OCI-LY7 (cell line): ENCODE results near the gene ASPDH. TPM values are rescaled to one million over a fixed set of nuclear protein-coding genes. Genes with fewer than 3 reads are reported as not detected.

ENCODE experiments used
- Bru-seq: library from RNA; stranded (reverse); fragments of 400-500 nt; gene quantifications from one replicate; lab custom pipeline; 2021; lab: Mats Ljungman, UMichigan
- BruChase-seq, 2 experiments: library from RNA; stranded (reverse); fragments of 400-500 nt; gene quantifications; one replicate each; lab custom pipeline; 2021; lab: Mats Ljungman, UMichigan
- BruUV-seq: library from RNA; stranded (reverse); fragments of 400-500 nt; replicated peaks from 2 replicates; lab custom pipeline; 2021; lab: Mats Ljungman, UMichigan
- CTCF ChIA-PET: fragments of 300-600 bp; sonication (Branson Sonifier 250); formaldehyde crosslinking; loops from one replicate; lab custom pipeline; 2022; ENCODE audit warnings: antibody characterized with exemption; ENCODE audit not compliant: unreplicated experiment; lab: Charles Lee
- POLR2A ChIA-PET: fragments of 300-600 bp; sonication (Branson Sonifier 250); formaldehyde crosslinking; loops from one replicate; lab custom pipeline; 2022; ENCODE audit warnings: antibody characterized with exemption; lab: Charles Lee
- DNase-seq: peaks from one replicate; pipeline ENCODE4 v3.0.0-alpha.2; 2015; ENCODE audit warnings: low spot score
- H2AFZ ChIP-seq: fragments of 200-600 bp; sonication (generic), shearing (Covaris generic); 2 replicates; pipeline ENCODE4 v1.6.1; 2014; ENCODE audit warnings: mild to moderate bottlenecking, antibody characterized with exemption, low read length, moderate library complexity
- H3K27ac ChIP-seq: fragments of 200-600 bp; sonication (generic); 2 replicates; pipeline ENCODE4 v1.5.1; 2014; ENCODE audit warnings: mixed run types, low read depth, mild to moderate bottlenecking, moderate library complexity, low read length, inconsistent platforms; ENCODE audit not compliant: poor library complexity, severe bottlenecking
- H3K36me3 ChIP-seq: fragments of 200-600 bp; sonication (generic); 2 replicates; pipeline ENCODE4 v1.6.1; 2014; ENCODE audit warnings: mild to moderate bottlenecking, antibody characterized with exemption, low read length, moderate library complexity, mixed read lengths; ENCODE audit not compliant: insufficient read depth
- H3K4me1 ChIP-seq: fragments of 200-600 bp; sonication (generic); 2 replicates; pipeline ENCODE4 v1.5.1; 2014; ENCODE audit warnings: mild to moderate bottlenecking, low read length; ENCODE audit not compliant: insufficient read depth, poor library complexity, severe bottlenecking
- H3K4me2 ChIP-seq: fragments of 200-600 bp; sonication (generic); 2 replicates; pipeline ENCODE4 v1.6.1; 2014; ENCODE audit warnings: mild to moderate bottlenecking, low read length
- H3K4me3 ChIP-seq: fragments of 200-600 bp; sonication (generic); 2 replicates; pipeline ENCODE4 v1.5.1; 2014; ENCODE audit warnings: mild to moderate bottlenecking, low read depth, low read length; ENCODE audit not compliant: poor library complexity, severe bottlenecking
- H3K79me2 ChIP-seq: fragments of 200-600 bp; sonication (generic); 2 replicates; pipeline ENCODE4 v1.6.1; 2016; ENCODE audit warnings: low read depth, mild to moderate bottlenecking, low read length, moderate library complexity, mixed read lengths; ENCODE audit not compliant: insufficient read depth
- H3K9me2 ChIP-seq: fragments of 200-600 bp; sonication (generic); 2 replicates; pipeline ENCODE4 v1.6.1; 2016; ENCODE audit warnings: mild to moderate bottlenecking, low read length, mixed read lengths; ENCODE audit not compliant: insufficient read depth
- H3K9me3 ChIP-seq: fragments of 200-600 bp; sonication (generic); 2 replicates; pipeline ENCODE4 v1.6.1; 2014; ENCODE audit warnings: mild to moderate bottlenecking, mixed run types, low read length, mixed read lengths
- H4K20me1 ChIP-seq: fragments of 200-600 bp; sonication (generic); 2 replicates; pipeline ENCODE4 v1.6.1; 2014; ENCODE audit warnings: mild to moderate bottlenecking, antibody characterized with exemption, low read length, moderate library complexity, mixed read lengths; ENCODE audit not compliant: insufficient read depth
- EZH2phosphoT487 ChIP-seq: fragments of 200-600 bp; sonication (generic); IDR thresholded peaks from 2 replicates; pipeline ENCODE4 v1.6.1; 2018; ENCODE audit warnings: low read depth, borderline replicate concordance, mild to moderate bottlenecking, mixed run types, antibody characterized with exemption, low read length, moderate library complexity, mixed read lengths
- intact Hi-C: fragments of 100-400 bp; cut with micrococcal nuclease; formaldehyde crosslinking; loops from one replicate; pipeline ENCODE4 v1.10.0; 2022; ENCODE audit not compliant: unreplicated experiment
- long read RNA-seq: library from polyadenylated mRNA; stranded (forward); transcript quantifications from one replicate; pipeline ENCODE4 v2.0.0, GENCODE V29; 2022
- total RNA-seq, 2 experiments: library from RNA; depleted of rRNA in 1 of 2; stranded (reverse); fragments of >200 nt in 1 of 2; shearing (Covaris generic) in 1 of 2; gene quantifications; 2 replicates each; pipeline ENCODE4 v1.2.3, GENCODE V29; 2014 to 2022
- TF ChIP-seq, protein P1 (sequence below): fragments of 200-600 bp; sonication (generic); conservative IDR thresholded peaks from 2 replicates; pipeline ENCODE4 v1.5.1; 2014; ENCODE audit warnings: mild to moderate bottlenecking, antibody characterized with exemption, low read length, moderate library complexity, mixed read lengths

The ASPDH gene
- not detected in 2 replicates for total RNA-seq (2014; rRNA removed; shearing (Covaris generic))
- total RNA-seq (2022): not detected in 2 replicates
- not detected for Bru-seq, nascent RNA
- not detected for BruChase-seq, experiment 1, labeled RNA remaining after a 6-hour chase
- BruChase-seq, experiment 2, labeled RNA remaining after a 2-hour chase: not detected
- long read RNA-seq: 0 reads

DNA sequence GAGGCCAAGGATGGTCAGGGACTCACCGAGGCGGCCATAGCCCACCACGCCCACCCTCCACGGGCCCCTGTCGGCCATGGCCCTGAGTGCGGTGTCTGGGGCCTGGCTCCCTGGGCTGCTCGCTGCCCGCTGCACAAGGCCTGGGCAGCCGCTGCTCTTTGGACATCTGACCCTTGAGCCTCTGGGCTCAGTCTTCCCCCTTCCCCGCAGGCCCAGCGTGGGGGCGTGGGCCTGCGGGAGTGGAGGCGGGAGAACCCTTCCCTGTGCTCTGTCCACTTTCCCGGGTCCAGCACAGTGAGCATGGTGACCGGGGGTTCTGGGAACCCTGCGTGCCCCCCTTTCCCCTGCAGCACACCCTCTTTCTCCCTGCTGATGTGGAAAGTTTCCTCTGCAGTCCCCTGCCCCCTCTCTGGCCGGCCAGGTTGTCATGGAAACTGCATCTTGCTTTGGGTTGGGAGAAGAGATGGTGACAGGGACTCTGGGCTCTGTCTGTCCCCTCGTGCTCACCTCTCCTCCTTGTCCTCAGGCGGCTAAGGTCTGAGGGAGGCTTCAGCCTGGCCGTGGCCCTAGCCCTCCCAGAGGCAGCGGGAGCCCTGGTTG lies at the start of gene ASPDH:
Gene ASPDH (minus strand): TSS at position 168 of the 600 bp plus-strand sequence. CDS start 90 bp downstream, at position 78.
- TF ChIP-seq EZH2phosphoT487: no peak
- TF ChIP-seq, protein P1, sequence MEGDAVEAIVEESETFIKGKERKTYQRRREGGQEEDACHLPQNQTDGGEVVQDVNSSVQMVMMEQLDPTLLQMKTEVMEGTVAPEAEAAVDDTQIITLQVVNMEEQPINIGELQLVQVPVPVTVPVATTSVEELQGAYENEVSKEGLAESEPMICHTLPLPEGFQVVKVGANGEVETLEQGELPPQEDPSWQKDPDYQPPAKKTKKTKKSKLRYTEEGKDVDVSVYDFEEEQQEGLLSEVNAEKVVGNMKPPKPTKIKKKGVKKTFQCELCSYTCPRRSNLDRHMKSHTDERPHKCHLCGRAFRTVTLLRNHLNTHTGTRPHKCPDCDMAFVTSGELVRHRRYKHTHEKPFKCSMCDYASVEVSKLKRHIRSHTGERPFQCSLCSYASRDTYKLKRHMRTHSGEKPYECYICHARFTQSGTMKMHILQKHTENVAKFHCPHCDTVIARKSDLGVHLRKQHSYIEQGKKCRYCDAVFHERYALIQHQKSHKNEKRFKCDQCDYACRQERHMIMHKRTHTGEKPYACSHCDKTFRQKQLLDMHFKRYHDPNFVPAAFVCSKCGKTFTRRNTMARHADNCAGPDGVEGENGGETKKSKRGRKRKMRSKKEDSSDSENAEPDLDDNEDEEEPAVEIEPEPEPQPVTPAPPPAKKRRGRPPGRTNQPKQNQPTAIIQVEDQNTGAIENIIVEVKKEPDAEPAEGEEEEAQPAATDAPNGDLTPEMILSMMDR: no peak
- no peaks in the 10 kb centered on the region for H3K79me2 ChIP-seq
- no peaks in the 10 kb centered on the region for H3K36me3 ChIP-seq
- H3K27ac ChIP-seq: no peak within 1 kb of the TSS
- H3K4me1 ChIP-seq: peaks cover 12% of the 10 kb centered on the region
- intact Hi-C loops: no loop called here
- no peaks in the 10 kb centered on the region for H3K9me3 ChIP-seq
- no TSS peak for BruUV-seq
- H3K9me2 ChIP-seq: no peaks in the 10 kb centered on the region
- H4K20me1 ChIP-seq: no peaks in the 10 kb centered on the region
- no peak within 1 kb of the TSS for H3K4me2 ChIP-seq
- H3K4me3 ChIP-seq: no peak within 1 kb of the TSS
- ChIA-PET CTCF (no interaction called here), POLR2A (no interaction called here)
- no peak within 1 kb of the TSS for H2AFZ ChIP-seq
- DNase-seq: no peak

DNA sequence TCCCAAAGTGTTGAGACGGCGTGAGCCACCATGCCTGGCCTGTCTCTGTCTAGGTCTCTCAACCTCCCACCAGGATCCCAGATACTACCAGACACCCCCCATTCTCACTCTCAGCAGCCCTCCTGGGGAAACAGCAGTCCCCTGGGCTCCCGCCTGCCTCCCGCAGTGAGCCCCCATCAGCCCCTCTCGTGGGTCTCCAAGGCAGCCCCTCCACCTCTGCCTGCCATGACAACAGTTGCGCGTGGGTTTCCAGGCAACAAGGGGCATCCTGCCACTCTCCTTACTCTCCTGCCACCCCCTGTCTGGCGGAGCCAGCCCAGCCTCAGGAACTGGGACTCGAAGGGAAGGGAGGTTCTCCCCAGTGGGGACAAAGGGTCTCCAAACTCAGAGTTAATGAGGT lies 49.3 kb upstream of the ASPDH start:
- POLR2A ChIA-PET: no interaction called here
- H3K4me1 ChIP-seq: no peaks in the 10 kb centered on the region
- H3K27ac ChIP-seq: no peak overlapping the region
- no peak overlapping the region for H2AFZ ChIP-seq
- no peaks in the 10 kb centered on the region for H4K20me1 ChIP-seq
- H3K9me3 ChIP-seq: no peaks in the 10 kb centered on the region
- no peaks in the 10 kb centered on the region for H3K79me2 ChIP-seq
- H3K36me3 ChIP-seq: no peaks in the 10 kb centered on the region
- H3K9me2 ChIP-seq: no peaks in the 10 kb centered on the region
- CTCF ChIA-PET: no interaction called here
- intact Hi-C loops: no loop called here
- no peak for TF ChIP-seq EZH2phosphoT487
- TF ChIP-seq, protein P1: no peak
- no TSS peak for BruUV-seq
- H3K4me2 ChIP-seq: no peak overlapping the region
- no peak overlapping the region for H3K4me3 ChIP-seq
- DNase-seq: no peak

DNA sequence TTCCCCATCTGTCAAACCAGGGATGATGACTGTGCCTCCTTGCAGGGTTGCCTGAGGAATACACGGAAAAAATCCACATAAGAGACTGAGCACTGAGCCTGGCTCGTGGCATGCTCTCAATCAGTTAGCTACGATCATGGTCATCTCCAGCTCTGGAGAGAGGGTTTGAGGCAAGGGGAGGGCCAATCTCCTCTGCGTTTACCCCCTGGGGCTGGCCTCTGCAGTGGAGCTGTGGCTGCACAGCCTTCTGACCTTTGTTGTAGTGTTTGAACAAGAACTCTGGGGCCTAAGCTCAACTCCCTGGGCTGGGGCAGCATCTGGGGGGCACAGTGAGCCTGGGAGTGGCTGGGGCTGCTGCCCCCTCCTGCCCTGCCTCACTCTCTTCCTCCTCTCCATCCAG lies 48.6 kb upstream of the ASPDH start:
- BruUV-seq: no TSS peak
- TF ChIP-seq, protein P1: no peak
- no peak for TF ChIP-seq EZH2phosphoT487
- DNase-seq: no peak

More for the DNA sequence above, 48.6 kb upstream of the ASPDH start:
- H3K9me2 ChIP-seq: no peaks in the 10 kb centered on the region
- no peaks in the 10 kb centered on the region for H3K9me3 ChIP-seq
- no peaks in the 10 kb centered on the region for H3K79me2 ChIP-seq
- H3K4me1 ChIP-seq: no peaks in the 10 kb centered on the region
- H3K27ac ChIP-seq: no peak overlapping the region
- ChIA-PET POLR2A (no interaction called here), CTCF (no interaction called here)
- H2AFZ ChIP-seq: no peak overlapping the region
- no peak overlapping the region for H3K4me2 ChIP-seq
- intact Hi-C loops: no loop called here
- no peak overlapping the region for H3K4me3 ChIP-seq
- no peaks in the 10 kb centered on the region for H3K36me3 ChIP-seq
- H4K20me1 ChIP-seq: no peaks in the 10 kb centered on the region
